Adipose tissue (tissue), 3 donors: ENCODE measurements around the gene AGBL4. TPM values are rescaled to one million over a fixed set of nuclear protein-coding genes. Genes with fewer than 3 reads are reported as not detected.
"Not testable (repeated sequence)": the region's sequence is repeated elsewhere in the genome, so short reads cannot be mapped to it uniquely, and the experiment has no call there.

Experiments
- H3K27ac ChIP-seq: one replicate; pipeline ENCODE4 v1.5.1; 2013; ENCODE audit warnings: low read depth, low read length
- WGBS, 3 donors: extraction: QIAGEN DNeasy Blood & Tissue Kit; methylation state at CpG; one replicate each; pipeline ENCODE4 v1.1.7; 2013; 5-methylcytosine and 5-hydroxymethylcytosine counted together
- polyA plus RNA-seq, 3 donors: library from polyadenylated mRNA; stranded (reverse); fragments of 200-250 nt; gene quantifications; one replicate each; pipeline ENCODE4 v1.2.3, GENCODE V29; 2013
- donor health status: healthy with polysubstance abuse.
- donor health status: Bipolar disorder and iron deficiency.
- donor health status: healthy.

AGBL4 gene
- polyA plus RNA-seq, 3 donors, result 0.06 to 0.51 TPM; not detected in 1

DNA sequence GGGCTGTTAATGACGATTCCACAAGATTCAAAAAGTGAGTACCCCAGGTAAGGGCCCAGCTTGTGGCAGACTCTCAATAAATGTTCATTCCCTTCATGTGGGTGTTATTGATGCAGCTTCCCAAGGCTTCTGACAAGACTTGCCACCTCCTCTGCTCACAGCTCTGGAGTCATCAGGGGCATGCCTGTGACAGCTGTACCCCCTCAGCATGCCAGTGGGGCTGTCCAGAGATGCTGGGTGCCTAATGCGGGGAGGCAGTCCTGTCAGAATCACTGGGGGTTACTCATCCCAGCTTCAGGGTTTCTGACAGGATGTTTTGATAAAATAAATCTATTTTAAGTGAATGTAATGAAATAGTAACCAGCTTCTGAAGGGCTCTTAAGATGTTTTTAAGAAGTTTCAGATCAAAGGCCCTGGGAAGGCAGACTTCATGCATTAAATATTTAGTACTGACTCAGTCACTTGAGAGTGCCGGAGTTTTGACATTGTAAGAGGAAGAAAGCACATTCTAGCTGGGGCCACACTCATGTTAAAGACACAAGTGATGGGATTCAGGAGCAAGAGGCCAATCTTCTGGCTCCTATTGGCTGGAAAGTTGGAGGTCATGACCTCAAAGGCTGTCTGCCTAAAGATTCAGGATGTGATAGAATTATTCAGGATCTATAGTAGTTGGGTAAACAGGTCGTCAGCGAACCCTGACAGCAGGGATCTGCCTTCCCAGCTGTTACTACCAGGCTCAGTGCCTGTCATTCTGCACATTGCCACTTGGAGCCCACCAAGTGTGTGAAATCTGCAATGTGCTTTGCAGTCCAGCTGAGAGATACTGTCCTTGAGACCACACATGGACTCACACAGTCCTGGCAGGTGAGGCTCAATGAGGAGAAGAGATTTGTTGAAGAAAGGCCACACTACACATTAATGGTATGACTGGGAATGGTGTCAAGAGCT, 1007.5 kb downstream of the AGBL4 start:
- 66 to 72% (median 68%) methylated on average over 5 of the region's 5 CpGs for WGBS, 3 donors
- H3K27ac ChIP-seq, result no peak overlapping the region

DNA sequence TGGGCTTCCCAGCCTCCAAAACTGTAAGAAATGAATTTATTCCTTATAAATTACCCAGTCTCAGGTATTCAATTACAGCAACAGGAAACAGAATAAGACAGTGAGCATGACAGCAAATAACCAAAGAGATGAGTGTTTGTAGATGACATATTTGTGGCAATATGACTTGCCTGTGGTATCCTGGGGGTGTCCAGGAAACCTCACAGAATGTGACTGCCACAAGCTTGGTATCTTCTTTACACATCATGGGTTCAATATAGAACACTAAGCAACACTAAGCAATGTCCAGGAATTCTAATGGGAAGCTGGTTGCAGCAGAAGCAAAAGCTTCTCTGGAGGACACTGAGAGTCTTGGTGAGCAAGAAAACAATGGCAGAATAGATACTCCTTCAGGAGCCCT, 1010.7 kb downstream of the AGBL4 start:
- no peak overlapping the region for H3K27ac ChIP-seq

DNA sequence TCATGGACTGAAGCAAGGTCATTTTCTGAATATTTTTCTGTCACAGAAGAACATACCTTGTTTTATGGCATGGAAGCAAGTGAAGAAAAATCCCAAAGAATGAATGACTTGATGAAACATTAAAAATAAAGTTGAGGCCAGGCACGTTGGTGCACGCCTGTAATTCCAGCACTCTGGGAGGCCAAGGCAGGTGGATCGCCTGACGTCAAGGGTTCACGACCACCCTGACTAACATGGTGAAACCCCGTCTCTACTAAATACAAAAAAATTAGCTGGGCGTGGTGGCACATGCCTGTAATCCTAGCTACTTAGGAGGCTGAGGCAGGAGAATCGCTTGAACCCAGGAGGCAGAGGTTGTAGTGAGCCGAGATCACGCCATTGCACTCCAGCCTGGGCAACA, 1020.8 kb downstream of the AGBL4 start:
- WGBS, 3 donors, result 83 to 95% (median 86%) methylated on average over 9 to 10 of the region's 10 CpGs
- H3K27ac ChIP-seq, result not testable (repeated sequence)

DNA sequence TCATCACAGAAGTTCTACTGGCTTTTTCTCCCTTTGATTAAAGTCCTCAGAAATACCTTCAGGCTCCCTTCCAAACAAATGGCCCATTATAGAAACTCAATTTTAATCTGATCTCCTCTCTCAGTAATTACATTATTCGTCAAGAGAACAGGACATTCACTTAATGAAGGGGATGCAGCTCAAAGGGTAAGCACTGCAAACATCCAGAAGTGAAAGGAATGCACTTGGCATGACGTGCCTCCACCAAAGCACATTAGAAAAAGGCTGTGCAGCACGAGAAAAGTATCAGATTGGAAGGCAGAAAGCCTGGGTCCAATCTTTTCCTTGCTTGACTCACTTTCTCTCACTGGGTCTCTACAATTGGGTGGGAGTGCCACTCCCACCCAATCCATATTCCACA, 1024.4 kb downstream of the AGBL4 start:
- no peak overlapping the region for H3K27ac ChIP-seq
- WGBS, 3 donors, result 46 to 57% (median 55%) methylated on average over 3 of the region's 3 CpGs

GRCh38 chr1:48996311-48996710, 1027.4 kb downstream of the AGBL4 start:
- 88 to 97% (median 96%) methylated on average over 2 of the region's 2 CpGs for WGBS, 3 donors
- H3K27ac ChIP-seq, result no peak overlapping the region

DNA sequence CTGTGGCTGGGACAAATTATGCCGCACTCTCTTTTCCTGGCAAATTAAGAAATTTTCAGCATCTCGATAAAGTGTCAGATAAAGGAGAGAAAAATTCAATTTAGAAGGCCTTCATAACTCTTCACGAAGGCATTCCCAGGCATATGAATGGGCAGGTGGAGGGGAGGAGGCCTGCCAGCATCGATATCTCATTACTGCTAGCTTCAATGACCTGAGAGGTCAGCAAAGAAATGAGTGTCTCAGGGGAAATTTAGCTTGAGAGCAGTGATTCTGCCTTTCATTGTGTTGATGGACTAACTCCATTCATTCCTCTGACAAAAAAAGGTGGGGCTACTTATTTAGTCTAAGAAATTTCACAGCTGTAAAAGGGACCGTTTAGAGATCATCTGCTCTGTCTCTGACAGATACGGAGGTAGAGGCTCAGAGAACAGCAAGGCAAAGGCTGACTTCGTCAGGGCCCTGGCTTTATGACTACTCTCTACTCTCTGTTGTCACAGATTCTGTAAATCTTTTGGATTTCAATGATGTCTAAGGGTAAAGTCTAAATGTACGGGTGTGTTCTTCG, 1035.0 kb downstream of the AGBL4 start:
- WGBS, 3 donors, result 77 to 81% (median 80%) methylated on average over 9 of the region's 9 CpGs
- H3K27ac ChIP-seq, result no peak overlapping the region

- H3K27ac ChIP-seq, result no peak overlapping the region
- WGBS, 3 donors, result 90 to 92% (median 91%) methylated on average over 1 of the region's 1 CpG
Measured at GRCh38 chr1:48979940-48980339, 1043.8 kb downstream of the AGBL4 start.

DNA sequence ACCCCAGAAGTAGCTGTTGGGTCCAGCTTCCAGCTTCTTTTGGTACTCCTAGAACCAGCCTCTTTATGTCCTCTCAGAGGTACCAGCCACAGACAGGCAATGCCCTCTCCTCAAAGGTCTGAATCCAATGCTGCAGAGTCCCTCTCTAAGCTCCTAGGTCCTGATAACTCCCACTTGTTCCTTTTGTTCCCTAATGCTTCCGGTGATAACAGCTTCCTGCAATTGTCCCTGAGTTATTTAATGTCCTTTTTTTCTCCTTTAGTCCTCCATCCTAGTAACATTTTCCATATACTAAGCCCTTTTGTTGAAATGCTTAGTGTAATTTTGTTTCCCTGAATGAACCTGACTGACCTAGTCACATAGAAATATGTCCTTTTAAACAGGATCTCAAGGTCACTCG, 1045.3 kb downstream of the AGBL4 start:
- WGBS, 3 donors, result 16 to 52% (median 42%) methylated on average over 2 of the region's 2 CpGs
- no peak overlapping the region for H3K27ac ChIP-seq

- H3K27ac ChIP-seq, result no peak overlapping the region
- WGBS, 3 donors, result 66 to 74% (median 72%) methylated on average over 2 of the region's 2 CpGs
Measured at GRCh38 chr1:48977273-48977672, 1046.5 kb downstream of the AGBL4 start.

DNA sequence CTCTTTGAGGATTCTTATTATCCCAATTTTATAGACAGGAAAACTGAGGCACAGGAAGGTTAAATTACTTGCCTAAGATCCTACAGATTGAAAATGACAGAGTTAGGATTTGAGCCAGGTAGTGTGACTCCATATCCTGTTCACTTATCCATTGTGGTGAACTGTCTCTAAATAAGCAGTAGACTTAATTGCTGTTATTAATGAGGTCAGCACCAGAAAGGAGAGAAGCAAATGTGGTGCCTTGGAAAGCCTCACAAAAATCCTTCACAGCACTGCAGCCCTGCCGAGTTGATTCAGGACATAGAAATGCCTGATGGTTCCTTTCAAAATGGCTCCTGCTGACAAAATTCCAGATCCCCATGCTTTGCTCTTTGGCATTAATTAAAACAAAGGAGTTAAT, 1053.8 kb downstream of the AGBL4 start:
- H3K27ac ChIP-seq, result no peak overlapping the region
- WGBS, 3 donors, result 35 to 59% (median 57%) methylated on average over 1 of the region's 1 CpG

DNA sequence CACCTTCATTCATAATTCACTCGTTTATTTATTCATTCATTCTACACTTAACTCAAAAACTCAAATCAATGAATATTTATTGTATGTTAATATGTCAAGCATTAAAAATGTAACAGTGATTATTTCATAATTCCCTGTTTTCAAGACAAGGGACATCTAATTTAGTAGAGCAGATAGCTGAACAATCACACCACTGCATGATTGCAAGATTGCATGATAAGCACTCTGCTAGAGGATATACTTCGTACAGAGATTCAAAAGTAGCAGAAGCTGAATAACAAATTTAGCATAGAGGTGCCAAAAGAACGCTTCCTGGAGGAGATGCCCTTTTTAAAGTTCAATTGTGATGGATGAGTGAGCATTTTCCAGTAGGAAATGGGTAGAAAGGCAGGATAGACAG, 1056.4 kb downstream of the AGBL4 start:
- H3K27ac ChIP-seq, result no peak overlapping the region
- WGBS, 3 donors, result 60 to 67% (median 60%) methylated on average over 3 of the region's 3 CpGs

- H3K27ac ChIP-seq, result no peak overlapping the region
Measured at GRCh38 chr1:48966583-48966982, 1057.2 kb downstream of the AGBL4 start.

DNA sequence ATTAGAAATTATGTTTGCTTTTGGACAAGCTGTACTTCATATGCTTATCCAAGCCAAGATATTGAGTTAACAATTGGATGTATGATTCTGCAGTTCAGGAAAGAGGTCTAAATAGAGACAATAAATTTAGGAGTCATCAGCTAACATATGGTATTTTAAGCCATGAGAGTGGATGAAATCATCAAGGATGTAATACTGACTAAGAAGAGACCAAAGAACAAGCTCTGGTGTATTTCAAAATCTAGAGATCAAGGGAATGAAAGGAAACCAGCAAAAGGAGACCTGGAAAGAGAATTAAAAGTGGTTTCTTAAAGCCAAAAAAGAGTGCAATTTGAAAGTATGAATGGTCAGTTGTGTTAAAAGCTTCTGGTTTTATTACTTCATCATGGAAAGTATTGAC, 1063.4 kb downstream of the AGBL4 start:
- H3K27ac ChIP-seq, result no peak overlapping the region

GRCh38 chr1:48955774-48956173, 1068.0 kb downstream of the AGBL4 start:
- no peak overlapping the region for H3K27ac ChIP-seq

- H3K27ac ChIP-seq, result no peak overlapping the region
- WGBS, 3 donors, result 84 to 92% (median 85%) methylated on average over 3 of the region's 3 CpGs
Measured at GRCh38 chr1:48953617-48954016, 1070.1 kb downstream of the AGBL4 start.

DNA sequence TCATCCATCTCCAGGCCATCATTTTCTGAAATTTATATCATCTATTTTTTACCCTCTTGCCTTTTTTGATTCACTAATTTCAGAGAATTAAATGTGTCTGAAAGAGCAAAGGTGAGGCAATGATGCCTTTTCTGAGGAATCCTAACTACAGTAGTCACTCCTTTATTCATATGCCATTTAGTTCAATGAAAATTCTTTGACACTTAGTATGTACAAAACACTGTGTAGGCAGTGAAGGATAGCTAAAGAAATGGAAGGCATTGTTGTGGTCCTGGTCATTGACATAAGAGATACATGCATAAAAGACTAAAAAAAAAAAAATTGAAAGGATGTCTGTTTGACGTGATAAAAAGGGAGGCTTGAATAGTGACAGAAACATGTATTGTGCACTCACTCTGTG, 1075.2 kb downstream of the AGBL4 start:
- 67 to 85% (median 80%) methylated on average over 1 of the region's 1 CpG for WGBS, 3 donors
- no peak overlapping the region for H3K27ac ChIP-seq

- H3K27ac ChIP-seq, result no peak overlapping the region
- WGBS, 3 donors, result 51 to 65% (median 59%) methylated on average over 13 of the region's 13 CpGs
Measured at GRCh38 chr1:48947761-48948537, 1075.8 kb downstream of the AGBL4 start.

DNA sequence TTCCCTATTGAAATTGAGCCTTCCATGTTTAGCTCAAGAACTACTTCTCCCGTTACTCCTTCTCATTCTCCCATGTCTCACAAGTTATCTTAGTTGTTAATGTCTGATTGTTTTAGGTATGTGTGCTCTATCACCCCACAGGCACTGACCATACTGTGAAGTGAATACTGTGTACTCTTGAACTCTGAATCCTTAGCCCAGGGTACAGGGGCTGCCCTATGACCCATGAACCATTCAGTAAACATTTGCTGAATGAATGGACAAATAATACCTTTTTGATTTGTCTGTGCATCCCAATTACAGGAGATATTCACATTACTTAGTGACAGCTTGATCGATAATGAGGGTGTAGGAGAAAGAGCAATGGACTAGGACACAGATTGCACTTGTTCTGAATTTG, 1077.7 kb downstream of the AGBL4 start:
- no peak overlapping the region for H3K27ac ChIP-seq
- 61 to 93% (median 89%) methylated on average over 2 of the region's 2 CpGs for WGBS, 3 donors

DNA sequence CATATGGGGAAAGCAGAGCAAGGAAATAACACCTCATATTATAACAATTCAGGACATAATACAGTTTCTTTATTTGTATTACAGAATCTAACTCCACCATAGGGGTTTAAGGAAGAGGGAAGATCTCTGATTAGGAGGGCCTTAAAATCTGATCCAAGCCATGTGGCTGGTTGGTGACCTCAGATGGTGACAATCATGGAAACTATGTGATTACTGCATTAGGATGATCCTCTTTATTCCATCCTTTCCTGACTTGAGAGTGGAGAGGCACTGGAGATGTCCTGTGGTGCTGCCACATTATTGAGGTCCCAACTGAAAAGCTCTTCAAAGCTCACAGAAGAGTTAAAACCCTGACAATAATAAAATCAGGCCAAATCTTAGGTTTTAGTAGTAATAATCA, 1078.9 kb downstream of the AGBL4 start:
- H3K27ac ChIP-seq, result no peak overlapping the region

DNA sequence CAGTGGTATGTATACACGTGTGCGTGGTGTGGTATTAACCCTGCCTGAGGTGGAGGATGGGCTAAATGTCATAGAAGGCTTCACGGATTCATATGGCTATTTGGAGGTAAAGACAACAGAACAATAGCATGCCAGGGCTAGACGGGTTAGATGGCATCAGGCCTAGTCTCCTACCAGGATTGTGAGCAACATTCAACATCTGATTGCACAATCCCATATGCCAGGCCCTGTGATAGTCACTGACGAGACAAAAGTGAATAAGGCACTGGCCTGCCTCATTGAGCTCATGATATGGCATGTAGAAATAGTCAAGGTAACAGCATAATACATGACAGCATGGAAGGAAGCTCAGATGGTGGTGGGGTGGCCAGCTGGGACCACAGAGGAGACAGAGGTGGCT, 1079.9 kb downstream of the AGBL4 start:
- H3K27ac ChIP-seq, result no peak overlapping the region
- 80 to 92% (median 91%) methylated on average over 5 of the region's 5 CpGs for WGBS, 3 donors
